Activated CD4-positive, alpha-beta T cell treated with anti-CD3 and anti-CD28 coated beads for 1 hour (primary cell): ENCODE data around the gene AGO3.
"Not testable (repeated sequence)": the region's sequence is repeated elsewhere in the genome, so short reads cannot be mapped to it uniquely, and the experiment has no call there.

ENCODE experiments used
- DNase-seq: peaks from one replicate; pipeline ENCODE4 v3.0.0-alpha.2; 2020

Gene AGO3

DNA sequence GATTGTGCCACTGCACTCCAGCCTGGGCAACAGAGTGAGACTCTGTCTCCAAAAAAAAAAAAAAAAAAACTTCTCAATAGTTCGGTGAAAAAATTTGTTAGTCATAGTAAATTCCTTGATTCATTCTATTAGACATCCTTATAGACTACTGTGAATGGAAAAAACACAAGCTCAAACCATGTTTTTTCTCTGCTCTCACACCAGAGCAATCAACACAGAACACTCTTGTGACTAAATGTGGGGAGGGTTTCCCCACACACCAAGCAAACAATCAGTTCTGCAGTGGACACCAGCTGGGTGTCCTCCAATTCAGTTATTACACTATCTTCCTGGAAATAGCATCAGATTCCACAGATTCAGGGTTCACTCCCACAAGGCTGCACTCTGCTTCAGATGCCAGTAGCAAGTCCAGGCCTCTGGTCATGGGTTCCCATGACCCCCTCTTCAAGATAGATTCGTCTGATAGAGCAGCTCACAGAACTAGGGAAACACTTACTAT lies 83.9 kb downstream of the AGO3 start:
- no peak for DNase-seq

DNA sequence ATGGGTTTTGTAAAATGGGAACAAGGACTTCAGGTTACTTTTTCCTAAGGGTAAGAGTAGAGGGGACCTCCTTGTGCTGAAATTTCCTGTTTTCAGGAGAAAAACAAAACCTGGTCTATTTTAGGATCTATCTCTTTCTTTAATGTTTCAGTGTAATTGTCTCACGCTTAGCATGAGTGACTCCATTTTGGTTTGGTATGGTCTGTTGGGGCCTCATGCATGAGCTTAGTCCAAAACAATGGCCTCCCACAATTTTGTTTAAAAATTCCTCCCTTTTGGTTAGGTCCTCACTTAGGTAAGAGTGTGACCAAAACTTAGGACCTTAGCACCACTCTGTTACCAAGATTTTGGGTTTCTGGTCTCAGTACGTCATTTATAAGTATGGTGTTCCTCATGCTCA lies 85.8 kb downstream of the AGO3 start:
- DNase-seq = no peak

GRCh38 chr1:36023098-36023769 lies 92.3 kb downstream of the AGO3 start:
- no peak for DNase-seq

DNA sequence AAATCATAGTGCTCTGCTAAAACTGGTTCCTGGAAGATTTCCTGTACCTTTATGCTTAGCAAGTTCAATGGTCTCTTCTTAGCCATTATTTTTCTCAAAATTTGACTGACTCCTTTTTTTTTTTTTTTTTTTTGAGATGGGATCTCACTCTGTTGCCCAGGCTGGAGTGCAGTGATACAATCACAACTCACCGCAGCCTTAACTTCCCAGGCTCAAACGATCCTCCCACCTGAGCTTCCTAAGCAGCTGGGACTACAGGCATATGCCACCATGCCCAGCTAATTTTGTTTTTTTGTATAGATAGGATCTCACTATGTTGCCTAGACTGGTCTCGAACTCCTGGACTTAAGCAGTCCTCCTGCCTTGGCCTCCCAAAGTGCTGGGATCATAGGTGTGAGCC lies 93.1 kb downstream of the AGO3 start:
- DNase-seq = not testable (repeated sequence)

DNA sequence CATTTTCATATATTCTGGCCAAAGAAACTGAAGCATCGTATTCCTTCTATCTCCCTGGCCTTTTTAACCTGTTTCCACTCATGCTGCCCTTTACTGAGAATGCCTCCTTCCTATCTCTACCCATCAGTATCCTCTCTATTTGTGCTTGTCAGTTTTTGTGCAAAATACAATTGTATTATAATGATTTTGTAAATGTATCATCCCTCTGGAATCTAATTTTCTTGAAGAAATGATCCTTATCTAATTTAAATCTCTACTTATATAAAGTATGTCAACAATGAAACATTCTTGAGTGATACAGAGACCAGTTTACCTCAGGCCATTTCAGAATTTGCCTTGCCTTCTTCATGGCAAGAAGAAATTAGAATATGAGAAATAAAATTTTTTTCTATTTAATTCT lies 93.9 kb downstream of the AGO3 start:
- DNase-seq = no peak

GRCh38 chr1:36027766-36028165 lies 96.9 kb downstream of the AGO3 start:
- no peak for DNase-seq

- no peak for DNase-seq
Measured at GRCh38 chr1:36031441-36031840, 100.5 kb downstream of the AGO3 start.

- no peak for DNase-seq
Measured at GRCh38 chr1:36034692-36035091, 103.8 kb downstream of the AGO3 start.

GRCh38 chr1:36035154-36035553 lies 104.2 kb downstream of the AGO3 start:
- no peak for DNase-seq

DNA sequence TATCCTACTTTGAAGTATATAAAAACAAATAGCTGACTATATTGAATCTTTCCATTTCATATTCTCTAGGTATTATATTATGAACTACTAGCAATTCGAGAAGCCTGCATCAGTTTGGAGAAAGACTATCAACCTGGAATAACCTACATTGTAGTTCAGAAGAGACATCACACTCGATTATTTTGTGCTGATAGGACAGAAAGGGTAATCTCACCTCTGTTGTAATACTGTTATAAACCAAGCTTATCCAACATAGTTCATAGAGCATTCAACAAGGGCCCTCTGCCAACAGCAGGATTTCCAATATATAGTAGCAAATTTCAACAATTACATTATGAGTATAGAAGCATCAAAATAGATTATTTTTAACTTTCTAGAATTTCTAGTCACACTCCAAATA lies 109.3 kb downstream of the AGO3 start:
- no peak for DNase-seq

DNA sequence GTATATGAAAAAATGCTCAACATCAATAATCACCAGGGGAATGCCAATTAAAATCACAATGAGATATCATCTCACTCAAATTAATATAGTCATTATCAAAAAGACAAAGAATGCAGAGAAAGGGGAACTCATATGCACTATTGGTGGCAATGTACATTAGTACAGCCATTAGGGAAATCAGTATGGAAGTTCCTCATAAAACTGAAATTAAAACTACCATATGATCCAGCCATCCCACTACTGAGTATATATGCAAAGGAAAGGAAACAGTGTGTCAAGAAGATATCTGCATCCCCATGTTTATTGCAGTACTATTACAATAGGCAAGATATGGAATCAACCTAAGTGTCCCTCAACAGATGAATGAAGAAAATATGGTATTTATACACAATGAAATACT lies 120.9 kb downstream of the AGO3 start:
- no peak for DNase-seq

DNA sequence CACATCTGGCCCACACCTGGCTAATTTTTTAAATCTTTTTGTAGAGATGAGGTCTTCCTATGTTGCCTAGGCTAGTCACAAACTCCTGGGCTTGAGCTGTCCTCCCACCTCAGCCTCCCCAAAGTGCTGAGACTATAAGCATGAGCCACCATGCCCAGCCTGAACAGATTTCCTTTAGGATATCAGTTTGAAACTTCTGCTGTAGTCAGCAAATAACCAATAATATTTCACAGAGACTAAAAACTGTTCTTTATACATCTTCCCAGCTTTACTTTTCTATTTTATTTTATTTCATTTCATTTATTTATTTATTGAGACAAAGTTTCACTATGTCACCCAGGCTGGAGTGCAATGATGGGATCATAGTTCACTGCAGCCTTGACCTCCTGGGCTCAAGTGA lies 123.1 kb downstream of the AGO3 start:
- no peak for DNase-seq

GRCh38 chr1:36055706-36056105 lies 124.8 kb downstream of the AGO3 start:
- DNase-seq = no peak

- DNase-seq = no peak
Measured at GRCh38 chr1:36062315-36062714, 131.4 kb downstream of the AGO3 start.

- DNase-seq = no peak
Measured at GRCh38 chr1:36067871-36068270, 137.0 kb downstream of the AGO3 start.

- DNase-seq = no peak
Measured at GRCh38 chr1:36068866-36069265, 138.0 kb downstream of the AGO3 start.

DNA sequence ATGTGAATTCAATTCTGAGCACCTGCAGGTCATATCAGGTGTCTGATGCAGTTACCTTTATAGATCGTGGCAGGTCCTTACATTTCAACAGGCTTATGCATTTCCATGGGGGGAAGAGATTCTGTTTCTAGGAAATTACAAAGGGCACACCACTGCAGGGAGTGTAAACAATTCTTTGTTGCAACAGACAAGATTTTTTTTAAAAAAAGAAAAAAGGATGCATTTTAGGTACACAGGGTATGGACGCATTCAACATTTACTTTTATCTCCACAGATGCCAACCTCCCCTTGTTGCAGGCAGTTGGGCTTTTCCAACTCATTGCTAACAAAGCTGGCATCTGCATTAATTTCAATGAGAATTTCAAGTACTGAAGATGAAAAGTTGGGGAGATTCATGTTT lies 139.4 kb downstream of the AGO3 start:
- DNase-seq = no peak

- no peak for DNase-seq
Measured at GRCh38 chr1:36076979-36077573, 146.2 kb downstream of the AGO3 start.

- no peak for DNase-seq
Measured at GRCh38 chr1:36080236-36080635, 149.3 kb downstream of the AGO3 start.

DNA sequence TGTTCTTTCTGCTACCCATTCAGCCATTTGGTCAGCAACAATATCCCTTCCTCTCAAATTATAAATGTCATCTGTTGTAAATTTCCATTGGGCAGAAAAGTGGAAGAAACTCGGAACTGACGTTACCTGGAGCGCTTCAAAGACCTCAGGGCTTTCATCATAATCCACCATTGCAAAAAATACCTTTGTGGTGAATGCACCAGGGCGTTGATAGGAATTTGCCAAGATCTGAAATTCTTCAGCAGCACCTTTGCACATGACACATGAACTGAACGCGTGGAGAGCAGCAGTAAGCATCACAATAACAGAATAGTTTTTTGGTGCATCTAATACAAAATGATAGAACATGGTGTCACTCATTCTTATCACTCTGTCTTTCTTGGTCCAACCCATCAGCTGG lies 149.9 kb downstream of the AGO3 start:
- no peak for DNase-seq

- no peak for DNase-seq
Measured at GRCh38 chr1:36081926-36082485, 151.1 kb downstream of the AGO3 start.

GRCh38 chr1:36083219-36083618 lies 152.3 kb downstream of the AGO3 start:
- no peak for DNase-seq

DNA sequence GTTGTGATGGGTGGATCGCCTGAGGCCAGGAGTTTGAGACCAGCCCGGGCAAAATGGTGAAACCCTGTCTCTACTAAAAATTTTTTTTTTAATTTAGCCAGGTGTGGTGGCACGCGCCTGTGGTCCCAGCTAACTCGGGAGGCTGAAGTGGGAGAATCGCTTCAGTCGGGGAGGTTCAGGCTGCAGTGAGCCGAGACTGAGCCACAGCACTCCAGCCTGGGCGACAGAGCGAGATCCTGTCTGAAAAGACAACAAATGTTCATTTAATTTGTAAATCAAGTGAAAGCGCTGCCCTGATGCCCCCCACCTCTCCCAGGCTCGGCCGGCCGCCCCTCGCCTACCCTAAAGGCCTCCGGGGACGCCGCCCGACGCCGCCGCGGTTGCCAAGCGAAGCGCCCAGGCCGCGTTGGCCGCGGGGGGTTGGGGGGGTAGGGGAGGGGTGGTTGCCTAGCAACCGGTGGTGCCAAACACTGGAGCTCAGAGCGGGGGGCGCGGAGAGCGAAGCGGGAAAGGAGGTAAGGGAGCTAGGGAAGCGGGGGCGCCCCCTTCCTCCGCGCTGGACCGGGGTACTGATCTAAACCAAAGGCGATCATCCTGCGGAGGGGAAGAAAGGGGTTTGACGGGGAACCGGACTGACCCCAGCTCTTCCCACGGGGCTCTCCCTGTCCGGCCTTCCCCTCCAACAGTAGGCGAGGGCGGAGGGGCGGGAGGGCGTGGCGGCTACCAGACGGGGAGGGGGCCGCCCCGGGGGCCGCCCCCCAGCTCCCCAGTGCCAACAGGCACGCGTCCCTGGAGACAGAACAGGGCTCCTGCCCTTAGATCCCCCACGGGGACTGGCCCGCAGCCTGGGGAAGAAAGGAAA lies 153.0 kb downstream of the AGO3 start, which contains the start of gene TEKT2:
TEKT2 (plus strand) TSS at position 460 of the 862 bp plus-strand sequence. CDS start 828 bp downstream, outside the sequence.
- DNase-seq = no peak
